RPMI7951 (cell line): ENCODE measurements around the gene SPG7. TPM values are rescaled to one million over a fixed set of nuclear protein-coding genes. Genes with fewer than 3 reads are reported as not detected.
"Not testable (repeated sequence)": the region's sequence is repeated elsewhere in the genome, so short reads cannot be mapped to it uniquely, and the experiment has no call there.

ENCODE experiments used
- DNase-seq: peaks from one replicate; pipeline ENCODE4 v3.0.0-alpha.2; 2012; ENCODE audit warnings: low read depth
- total RNA-seq: library from RNA; depleted of rRNA; stranded (reverse); fragments of >200 nt; shearing (Covaris generic); gene quantifications from 2 replicates; pipeline ENCODE4 v1.2.3, GENCODE V29; 2014

The SPG7 gene
- total RNA-seq, 1 experiment from 2014 or later = 50.3 TPM

GRCh38 chr16:89577055-89577759, 69.0 kb downstream of the SPG7 start:
- no peak for DNase-seq

GRCh38 chr16:89579351-89579750, 71.1 kb downstream of the SPG7 start:
- DNase-seq = no peak

- DNase-seq = peak; percentile 99
Observed at GRCh38 chr16:89581045-89581695, 73.0 kb downstream of the SPG7 start.

- peak; percentile 47 for DNase-seq
Observed at GRCh38 chr16:89581861-89582563, 73.8 kb downstream of the SPG7 start.

- DNase-seq = no peak
Observed at GRCh38 chr16:89582614-89583196, 74.5 kb downstream of the SPG7 start.

- DNase-seq = no peak
Observed at GRCh38 chr16:89583197-89583894, 75.1 kb downstream of the SPG7 start.

- DNase-seq = no peak
Observed at GRCh38 chr16:89583895-89584644, 75.9 kb downstream of the SPG7 start.

- DNase-seq = peak; percentile 38
Observed at GRCh38 chr16:89584768-89585549, 76.8 kb downstream of the SPG7 start.

GRCh38 chr16:89586218-89586617, 78.0 kb downstream of the SPG7 start:
- no peak for DNase-seq

- no peak for DNase-seq
Observed at GRCh38 chr16:89586853-89587252, 78.7 kb downstream of the SPG7 start.

- DNase-seq = not testable (repeated sequence)
Observed at GRCh38 chr16:89587676-89588075, 79.5 kb downstream of the SPG7 start.

- DNase-seq = no peak
Observed at GRCh38 chr16:89588413-89589109, 80.4 kb downstream of the SPG7 start.

GRCh38 chr16:89589241-89589926, 81.2 kb downstream of the SPG7 start:
- DNase-seq = no peak

- DNase-seq = no peak
Observed at GRCh38 chr16:89593841-89594240, 85.6 kb downstream of the SPG7 start.

GRCh38 chr16:89595330-89596060, 87.3 kb downstream of the SPG7 start:
- DNase-seq = no peak

- no peak for DNase-seq
Observed at GRCh38 chr16:89596061-89596689, 88.0 kb downstream of the SPG7 start.

GRCh38 chr16:89596957-89597649, 88.9 kb downstream of the SPG7 start:
- no peak for DNase-seq
